K562 (cell line): ENCODE data around the gene WDR90. TPM values are rescaled to one million over a fixed set of nuclear protein-coding genes. Genes with fewer than 3 reads are reported as not detected.

Source experiments
- BACH1 ChIP-seq: fragments of 200-800 bp; sonication (Bioruptor generic); IDR thresholded peaks from 2 replicates; pipeline ENCODE4 v1.6.1; 2016; ENCODE audit warnings: missing genetic modification characterization, missing compliant biosample characterization
- BRF2 ChIP-seq: IDR thresholded peaks from 3 replicates; pipeline ENCODE4 v1.6.1; 2011; ENCODE audit warnings: borderline replicate concordance, mild to moderate bottlenecking; ENCODE audit not compliant: insufficient read length, insufficient read depth
- CBFA2T2 ChIP-seq: fragments of 450-650 bp; conservative IDR thresholded peaks from 2 replicates; pipeline ENCODE4 v1.6.1; 2017; ENCODE audit warnings: mild to moderate bottlenecking
- CHD2 ChIP-seq: IDR thresholded peaks from 2 replicates; pipeline ENCODE4 v1.6.1; 2011; ENCODE audit warnings: low read depth, low read length
- DLX4 ChIP-seq: fragments of 250-450 bp; sonication (Bioruptor Pico); IDR thresholded peaks from 2 replicates; pipeline ENCODE4 v1.6.1; 2021; ENCODE audit warnings: mild to moderate bottlenecking
- FOXO4 ChIP-seq: fragments of 450-650 bp; formaldehyde crosslinking; IDR thresholded peaks from 2 replicates; pipeline ENCODE4 v1.4.0; 2020; ENCODE audit warnings: mild to moderate bottlenecking, moderate library complexity
- GATAD2A ChIP-seq: fragments of 450-650 bp; IDR thresholded peaks from 2 replicates; pipeline ENCODE4 v1.6.1; 2017
- HNRNPL ChIP-seq: fragments of 200-400 bp; formaldehyde crosslinking; IDR thresholded peaks from 2 replicates; pipeline ENCODE4 v1.6.1; 2017; ENCODE audit warnings: low read depth, mild to moderate bottlenecking, low read length
- HOXB6 ChIP-seq: fragments of 250-450 bp; sonication (Bioruptor Pico); IDR thresholded peaks from 2 replicates; pipeline ENCODE4 v1.5.1; 2022; ENCODE audit warnings: mild to moderate bottlenecking, borderline replicate concordance
- KLF6 ChIP-seq: fragments of 250-450 bp; sonication (Bioruptor Pico); IDR thresholded peaks from 2 replicates; pipeline ENCODE4 v1.4.0; 2020; ENCODE audit warnings: mild to moderate bottlenecking, moderate library complexity, borderline replicate concordance
- MXD1 ChIP-seq: fragments of 250-450 bp; sonication (Bioruptor Pico); IDR thresholded peaks from 2 replicates; pipeline ENCODE4 v1.8.0; 2021; ENCODE audit warnings: borderline replicate concordance, mild to moderate bottlenecking, moderate library complexity; ENCODE audit not compliant: poor library complexity, severe bottlenecking
- MYNN ChIP-seq, 2 experiments: sonication (generic); formaldehyde crosslinking in 1 of 2; IDR thresholded peaks; 2 replicates each; pipeline versions ENCODE4 v1.5.0 to v1.6.1; 2016 to 2020; ENCODE audit warnings: antibody characterized with exemption in 1 of 2, missing genetic modification reagents in 1 of 2
- NCOA4 ChIP-seq: fragments of 450-650 bp; IDR thresholded peaks from 2 replicates; pipeline ENCODE4 v1.6.1; 2018; ENCODE audit warnings: mild to moderate bottlenecking; ENCODE audit not compliant: partially characterized antibody
- PHF8 ChIP-seq: fragments of 200-600 bp; sonication (generic); IDR thresholded peaks from 2 replicates; pipeline ENCODE4 v1.6.1; 2012; ENCODE audit warnings: mixed run types, mild to moderate bottlenecking, inconsistent platforms, low read length, moderate library complexity, borderline replicate concordance
- RBBP5 ChIP-seq: fragments of 200-600 bp; sonication (generic); IDR thresholded peaks from 2 replicates; pipeline ENCODE4 v1.6.1; 2012; ENCODE audit warnings: borderline replicate concordance, mild to moderate bottlenecking, low read length, control low read depth, inconsistent platforms; ENCODE audit not compliant: insufficient read depth, poor library complexity, severe bottlenecking
- SNAPC5 ChIP-seq: fragments of 250-450 bp; sonication (Bioruptor Pico); IDR thresholded peaks from 2 replicates; pipeline ENCODE4 v1.8.0; 2021; ENCODE audit warnings: moderate library complexity, mild to moderate bottlenecking, inconsistent platforms
- TBP ChIP-seq: optimal IDR thresholded peaks from 2 replicates; pipeline ENCODE3; 2011; ENCODE audit warnings: low read depth, low read length, improper control_type of control experiment
- TFAM ChIP-seq: fragments of 250-450 bp; sonication (Bioruptor Pico); conservative IDR thresholded peaks from 2 replicates; pipeline ENCODE4 v1.5.0; 2021; ENCODE audit warnings: mild to moderate bottlenecking, moderate library complexity
- THRA ChIP-seq: fragments of 450-650 bp; IDR thresholded peaks from 2 replicates; pipeline ENCODE4 v1.6.1; 2017; ENCODE audit warnings: mild to moderate bottlenecking, moderate library complexity
- U2AF2 ChIP-seq: fragments of 200-400 bp; formaldehyde crosslinking; optimal IDR thresholded peaks from 2 replicates; pipeline ENCODE3; 2017; ENCODE audit warnings: low read depth, mild to moderate bottlenecking, low read length
- YBX1 ChIP-seq: fragments of 450-650 bp; IDR thresholded peaks from 2 replicates; pipeline ENCODE4 v1.7.1; 2016; ENCODE audit warnings: mild to moderate bottlenecking
- ZNF224 ChIP-seq: sonication (generic); formaldehyde crosslinking; IDR thresholded peaks from 2 replicates; pipeline ENCODE4 v1.8.0; 2022; ENCODE audit warnings: mild to moderate bottlenecking, missing genetic modification reagents
- ZNF780A ChIP-seq: fragments of 250-450 bp; sonication (Bioruptor Pico); IDR thresholded peaks from 2 replicates; pipeline ENCODE4 v1.5.0; 2021; ENCODE audit warnings: mild to moderate bottlenecking
- ZSCAN32 ChIP-seq: fragments of 450-650 bp; formaldehyde crosslinking; IDR thresholded peaks from 2 replicates; pipeline ENCODE4 v1.4.0; 2020; ENCODE audit warnings: mild to moderate bottlenecking, moderate library complexity
- polyA plus RNA-seq, 8 experiments: library from polyadenylated mRNA; depleted of rRNA in 4 of 8; stranded (reverse) in 5 of 8; unstranded in 3 of 8; fragments of >200 nt; fragmentation: Nextera tagmentation in 2 of 8; fragmentation: Illumina TruSeq in 1 of 8; extraction: Ambion mirVana in 2 of 8; extraction: Trizol in 1 of 8; gene quantifications; 2 replicates each; pipeline versions ENCODE4 v1.2.1 to v1.2.3, GENCODE V29; 2011 to 2014; ENCODE audit warnings: inconsistent platforms in 1 of 8, missing spikeins in 1 of 8
- total RNA-seq, 7 experiments: library from RNA; depleted of rRNA in 6 of 7; stranded (reverse); fragments of >200 nt in 6 of 7; fragmentation: Illumina TruSeq in 2 of 7; extraction: Trizol in 2 of 7; gene quantifications; 2 replicates each; pipeline versions ENCODE4 v1.2.1 to v1.2.3, GENCODE V29; 2011 to 2021; ENCODE audit warnings: low replicate concordance in 1 of 7

Gene WDR90
- total and polyA plus RNA-seq, 9 of the 15 experiments (the other 6 are each of a cell fraction or from before 2014, with no cell fraction given), result 0.44 to 12.6 (median 3.3) TPM

GRCh38 chr16:695355-696089, 46.4 kb downstream of the WDR90 start (continued):
- peak; percentile 17 for TF ChIP-seq TBP
- no peak for TF ChIP-seq CHD2
- no peak for TF ChIP-seq KLF6 (CRISPR knock-in tag)
- TF ChIP-seq TFAM (CRISPR knock-in tag), result no peak
- no peak for TF ChIP-seq ZSCAN32 (CRISPR knock-in tag)
- no peak for TF ChIP-seq HOXB6
- TF ChIP-seq ZNF780A (CRISPR knock-in tag), result no peak
- TF ChIP-seq ZNF224, result no peak
- no peak for TF ChIP-seq THRA
- no peak for TF ChIP-seq BACH1 (tag)
- no peak for TF ChIP-seq DLX4 (CRISPR knock-in tag)
- no peak for TF ChIP-seq MYNN (IDR thresholded peaks at IDR 0.05)
- no peak for TF ChIP-seq MYNN (CRISPR knock-in tag; IDR thresholded peaks at IDR 0.05)
- no peak for TF ChIP-seq MXD1 (CRISPR knock-in tag)
- no peak for TF ChIP-seq BRF2
- no peak for TF ChIP-seq GATAD2A
- TF ChIP-seq U2AF2, result no peak
- TF ChIP-seq RBBP5, result peak; percentile 61
- no peak for TF ChIP-seq NCOA4
- TF ChIP-seq YBX1, result no peak
- TF ChIP-seq HNRNPL, result peak; percentile 87; the same call in 1 of the 2 replicates
- no peak for TF ChIP-seq CBFA2T2
- TF ChIP-seq PHF8, result peak; percentile 79; the same call in 1 of the 2 replicates
- no peak for TF ChIP-seq SNAPC5 (CRISPR knock-in tag)
- TF ChIP-seq FOXO4 (CRISPR knock-in tag), result no peak
